Left hindlimb (tissue), 1 donor: ENCODE measurements around the gene C9orf85.

ENCODE experiments used
- DNase-seq: peaks from one replicate; pipeline ENCODE4 v3.0.0-alpha.2; 2018

C9orf85 gene

DNA sequence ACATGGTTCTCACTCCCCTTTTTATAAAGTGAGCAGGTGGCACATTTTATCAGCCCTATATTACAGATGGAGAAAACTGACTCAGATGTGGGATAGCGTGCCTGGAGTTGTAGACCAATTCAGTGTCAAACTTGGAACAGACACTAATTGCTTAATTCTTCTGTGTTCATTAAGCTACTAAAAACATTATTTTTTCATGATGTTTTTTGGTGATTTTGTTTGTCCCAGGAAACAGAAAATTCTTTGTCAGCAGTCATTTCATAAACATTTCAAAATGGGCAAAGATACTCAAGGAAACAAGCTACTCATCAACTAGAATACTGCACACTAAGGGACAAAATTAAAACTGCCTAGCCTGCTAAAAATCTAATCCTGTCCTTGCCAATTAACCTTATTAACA lies 2.6 kb upstream of the C9orf85 start:
- DNase-seq: no peak

DNA sequence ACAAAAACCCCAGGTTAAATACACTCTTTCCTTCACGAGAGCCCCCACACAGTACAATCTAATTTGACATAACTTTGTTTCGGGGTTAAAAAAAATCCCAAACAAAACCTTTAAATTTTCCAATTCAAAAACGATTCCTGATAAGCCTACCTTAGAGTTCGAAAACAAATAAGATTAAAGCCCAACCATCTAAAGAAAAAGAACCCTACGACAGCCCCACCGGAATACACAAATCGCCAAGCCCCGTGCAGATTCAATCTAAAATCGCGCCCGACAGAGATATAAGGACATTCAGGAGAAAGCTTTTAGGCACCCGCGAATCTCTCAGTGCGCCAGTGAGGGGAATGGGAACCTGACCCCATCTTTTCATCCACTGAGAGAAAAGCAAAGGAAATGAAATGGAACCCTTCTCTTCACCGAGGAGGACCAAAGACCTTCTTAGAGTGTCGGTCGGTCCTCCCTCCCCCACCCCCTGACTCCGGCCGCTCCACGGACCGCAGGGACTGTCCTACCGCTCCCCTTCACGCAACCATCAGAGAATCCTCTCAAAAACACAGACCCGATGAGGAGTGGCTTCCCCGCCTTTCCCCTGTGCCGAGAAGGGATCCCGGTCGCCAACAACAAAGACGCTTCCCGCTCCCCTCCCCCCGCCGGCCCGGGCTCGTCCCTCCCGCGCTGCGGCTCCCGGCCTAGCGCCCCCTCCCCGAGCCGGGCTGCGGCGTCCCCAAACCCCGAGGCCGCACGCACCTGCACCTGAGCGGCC lies 1.4 kb upstream of the C9orf85 start:
- DNase-seq: peak; percentile 76

DNA sequence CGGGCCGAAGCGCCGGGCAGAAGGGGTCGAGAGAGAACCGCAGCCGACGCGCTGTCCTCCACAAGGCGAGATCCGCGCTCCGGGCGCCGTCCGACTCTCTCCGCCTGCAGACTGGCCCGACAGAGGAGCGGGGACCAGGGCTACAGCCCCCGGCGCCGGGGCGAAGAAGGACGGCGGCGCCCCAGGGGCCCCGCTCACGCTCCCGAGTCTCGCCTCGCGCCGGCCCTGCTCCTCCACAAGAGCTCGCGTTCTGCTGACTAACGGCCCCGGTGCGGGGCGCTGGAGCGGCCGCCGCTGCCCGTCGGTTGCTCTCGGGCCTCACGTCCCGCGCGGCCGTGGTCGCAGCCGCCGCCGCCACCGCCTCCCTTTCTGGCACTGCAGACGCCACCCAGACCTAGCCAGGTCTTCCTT lies 784 bp upstream of the C9orf85 start:
- no peak for DNase-seq

DNA sequence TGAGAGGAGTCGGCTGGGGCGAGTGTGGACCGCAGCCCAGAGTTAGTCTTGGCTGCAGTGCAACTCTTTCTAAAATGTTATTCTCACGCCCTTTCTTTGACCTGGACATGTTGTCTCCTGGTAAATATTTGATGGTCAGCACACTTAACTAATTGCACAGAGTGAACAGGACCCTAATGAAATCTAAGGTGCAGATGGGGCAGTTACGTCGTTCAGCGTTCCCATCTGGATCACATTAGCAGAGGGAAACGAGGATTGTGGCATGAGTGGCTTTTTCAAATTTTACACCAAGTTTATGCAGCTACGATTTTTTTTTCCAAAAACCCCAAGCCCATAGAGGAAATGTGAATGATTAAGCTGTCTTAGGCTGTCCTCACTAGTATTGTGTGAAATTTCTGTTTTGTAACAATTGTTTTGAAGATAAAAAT lies 483 bp downstream of the C9orf85 start:
- DNase-seq: peak; percentile 72

DNA sequence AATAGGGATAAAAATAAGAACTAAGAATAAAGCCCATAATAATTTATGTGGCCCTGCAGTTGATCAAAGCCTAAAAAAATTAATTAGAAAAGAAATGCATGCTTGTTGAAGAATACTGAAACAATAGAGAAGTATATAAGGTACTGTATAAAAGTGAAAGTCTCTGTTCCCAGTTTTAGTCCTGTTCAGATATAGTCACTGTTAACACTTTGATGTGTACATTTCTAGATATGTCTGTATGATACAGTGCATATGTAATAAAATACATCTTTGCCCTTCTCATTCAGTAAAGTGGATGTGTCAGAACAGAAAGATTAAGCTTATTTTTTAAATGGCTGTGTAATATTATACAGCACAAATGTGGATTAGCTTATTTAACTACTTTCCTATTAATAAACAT lies 4.1 kb downstream of the C9orf85 start:
- DNase-seq: no peak

DNA sequence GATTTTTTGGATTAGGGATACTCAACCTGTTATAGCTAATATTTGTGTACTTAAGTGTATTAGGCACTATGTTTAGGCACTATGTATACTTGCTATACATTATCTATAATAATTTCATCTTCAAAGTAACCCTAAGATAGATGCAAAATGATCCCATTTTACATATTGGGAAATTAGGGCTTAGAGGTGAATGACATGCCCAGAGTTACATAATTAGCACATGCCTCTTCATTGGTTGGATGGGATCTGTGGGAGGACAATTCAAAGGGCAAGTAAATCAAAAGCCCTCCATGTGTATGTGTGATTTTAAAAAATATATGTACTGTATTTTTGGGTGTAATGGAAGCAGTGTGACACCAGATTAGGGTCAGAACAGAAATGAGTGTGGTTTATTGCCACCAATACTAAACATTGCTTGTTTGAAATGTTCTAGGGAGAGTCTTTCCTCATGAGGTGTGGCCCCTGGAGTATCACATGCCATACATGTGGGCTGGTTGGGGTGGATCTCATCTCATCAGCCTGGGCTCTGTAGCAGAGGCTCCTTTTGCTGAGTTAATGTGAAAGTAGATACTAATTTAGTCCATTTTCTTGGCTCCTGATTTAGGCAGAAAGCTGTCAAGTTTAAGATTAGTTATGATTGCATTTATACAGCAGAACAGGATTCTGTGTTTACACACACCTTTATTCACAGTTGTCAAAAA lies 5.5 kb downstream of the C9orf85 start:
- DNase-seq: no peak

DNA sequence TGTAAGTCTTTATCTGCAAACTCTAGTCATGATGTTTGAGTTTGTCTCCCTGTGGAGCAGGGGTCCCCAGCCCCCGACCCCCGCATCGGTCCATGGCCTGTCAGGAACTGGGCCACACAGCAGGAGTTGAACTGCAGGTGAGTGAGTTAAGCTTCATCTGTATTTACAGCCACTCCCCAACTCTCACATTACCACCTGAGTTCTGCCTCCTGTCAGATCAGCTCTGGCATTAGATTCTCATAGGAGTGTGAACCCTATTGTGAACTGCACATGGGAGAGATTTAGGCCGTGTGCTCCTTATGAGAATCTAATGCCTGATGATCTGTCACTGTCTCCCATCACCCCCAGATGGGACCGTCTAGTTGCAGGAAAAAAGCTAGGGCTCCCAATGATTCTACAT lies 7.0 kb downstream of the C9orf85 start:
- DNase-seq: no peak

DNA sequence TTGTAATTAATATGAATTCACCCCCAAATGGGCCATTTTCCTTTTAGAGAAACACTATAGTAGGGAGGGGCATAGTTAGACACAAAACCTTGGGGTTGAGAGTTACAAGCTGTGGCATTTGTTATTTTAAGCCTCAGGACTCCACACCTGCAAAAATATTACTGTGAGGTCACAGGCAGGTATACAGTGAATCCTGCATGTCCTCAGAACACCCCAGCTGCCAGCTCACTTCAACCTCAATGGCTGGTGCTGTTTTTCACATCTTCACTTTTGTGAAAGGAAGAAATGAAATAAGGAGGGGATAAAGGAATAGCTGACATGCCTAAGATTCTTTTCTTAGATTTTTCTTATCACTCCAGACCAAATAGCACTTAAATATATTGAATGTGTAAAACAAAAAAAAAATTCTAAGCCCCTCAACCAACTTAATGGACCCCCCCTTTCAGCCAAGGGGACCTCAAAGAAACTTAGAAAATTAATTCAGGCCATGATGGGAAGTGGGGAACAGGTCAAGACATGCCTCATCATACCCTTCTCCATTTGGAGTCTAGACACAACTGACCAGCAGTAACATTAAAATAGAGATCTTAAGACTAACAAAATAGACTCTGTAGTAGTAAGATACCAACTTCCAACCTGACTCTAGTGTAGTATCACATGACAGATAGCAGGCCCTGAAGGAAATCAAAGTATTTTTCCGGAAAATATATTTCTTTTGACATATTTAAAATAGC lies 9.2 kb downstream of the C9orf85 start:
- no peak for DNase-seq

DNA sequence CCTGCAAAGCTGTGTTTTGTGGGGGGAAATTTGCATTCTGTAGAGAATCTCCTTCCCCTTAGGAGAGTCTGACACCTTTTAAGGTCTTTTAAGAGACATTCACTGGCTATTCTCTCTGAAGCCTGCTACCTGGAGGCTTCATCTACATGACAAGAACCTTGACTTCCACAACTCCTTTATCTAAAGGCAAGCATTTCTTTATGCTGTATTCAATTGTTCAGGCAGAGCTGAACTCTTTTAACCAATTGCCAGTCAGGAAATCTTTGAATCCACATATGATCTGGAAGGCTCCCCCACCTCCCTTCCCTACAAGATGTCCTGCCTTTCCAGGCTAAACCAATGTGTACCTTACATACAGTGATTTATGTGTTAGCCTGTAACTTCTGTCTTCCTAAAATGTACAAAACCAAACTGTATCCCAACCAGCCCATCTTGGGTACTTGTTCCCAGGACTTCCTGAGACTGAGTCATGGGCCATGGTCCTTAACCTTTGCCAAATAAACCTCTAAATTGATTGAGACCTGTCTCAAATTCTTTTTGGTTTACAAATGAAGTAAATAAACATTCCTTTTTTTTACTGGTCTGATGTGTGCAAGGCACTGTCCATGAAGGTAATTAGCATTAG lies 9.9 kb downstream of the C9orf85 start:
- no peak for DNase-seq

DNA sequence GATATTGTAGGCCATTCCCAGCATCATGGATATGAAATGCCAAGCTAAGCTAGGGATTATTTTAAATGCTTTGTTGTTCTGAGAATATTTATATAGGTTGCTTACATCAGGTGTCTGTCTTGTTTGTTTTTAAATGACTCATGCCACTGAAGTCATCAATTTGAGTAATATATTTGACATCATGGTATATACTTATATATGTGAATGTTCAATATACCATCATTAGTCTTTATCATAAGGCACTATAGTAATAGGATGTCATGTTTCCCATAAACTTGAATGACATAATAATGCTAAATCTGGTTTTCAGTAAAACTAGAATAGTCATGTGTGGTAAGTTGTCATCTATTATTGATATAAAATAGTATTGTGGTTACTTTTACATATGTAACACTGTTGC lies 13.1 kb downstream of the C9orf85 start:
- no peak for DNase-seq

DNA sequence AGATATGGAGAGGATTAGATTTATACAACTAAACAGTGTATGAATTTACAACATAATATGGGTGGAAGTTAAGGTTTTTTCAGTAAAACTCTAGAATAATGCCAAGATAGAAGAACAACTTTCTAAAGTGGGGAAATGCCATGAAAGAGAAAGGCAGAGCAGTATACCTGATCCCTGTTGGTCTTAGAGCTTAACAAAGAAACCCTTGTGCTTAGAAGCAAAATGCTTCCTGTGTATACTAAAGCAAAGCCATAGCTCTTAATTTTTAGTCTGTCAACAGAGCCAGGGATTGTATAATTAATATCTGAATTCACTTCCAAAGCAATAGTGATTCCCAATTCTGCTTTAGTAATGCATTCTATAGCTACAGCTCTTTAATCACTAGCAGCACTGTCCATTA lies 14.4 kb downstream of the C9orf85 start:
- no peak for DNase-seq

DNA sequence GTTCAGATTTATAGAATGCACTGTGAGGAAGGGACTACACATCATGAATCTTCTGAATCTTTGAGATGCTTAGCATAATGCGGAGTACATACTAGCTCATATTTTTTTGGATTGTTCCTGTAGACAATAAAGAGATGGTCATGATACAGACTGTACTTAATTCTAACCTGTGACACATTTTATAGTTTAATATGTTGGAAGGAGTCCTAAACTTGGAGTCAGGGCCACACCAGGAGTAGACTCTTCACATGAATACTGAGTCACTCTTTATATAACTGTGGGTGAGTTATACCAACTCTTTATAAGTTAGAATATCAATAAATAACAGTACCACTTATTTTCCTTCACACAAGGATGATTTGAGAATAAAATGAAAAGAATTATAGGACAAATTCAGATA lies 16.9 kb downstream of the C9orf85 start:
- DNase-seq: no peak

DNA sequence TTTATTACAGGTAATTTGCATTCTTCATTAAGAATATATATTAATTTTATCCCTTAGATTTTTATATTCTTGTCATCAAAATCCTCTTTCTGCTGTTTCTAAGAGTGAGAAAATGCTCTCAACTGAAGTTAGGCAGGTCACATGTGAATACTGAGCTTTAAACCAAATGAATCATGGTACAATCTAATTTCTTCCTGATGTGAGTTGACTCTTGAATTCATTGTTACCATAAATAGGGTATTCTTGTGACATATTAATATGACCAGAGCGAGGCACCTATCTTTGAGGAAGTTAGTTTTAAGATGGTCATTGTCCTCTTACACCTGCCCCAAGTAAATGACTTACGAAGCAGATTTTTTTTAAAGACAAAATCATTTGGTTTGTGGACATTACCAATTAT lies 17.4 kb downstream of the C9orf85 start:
- DNase-seq: no peak

DNA sequence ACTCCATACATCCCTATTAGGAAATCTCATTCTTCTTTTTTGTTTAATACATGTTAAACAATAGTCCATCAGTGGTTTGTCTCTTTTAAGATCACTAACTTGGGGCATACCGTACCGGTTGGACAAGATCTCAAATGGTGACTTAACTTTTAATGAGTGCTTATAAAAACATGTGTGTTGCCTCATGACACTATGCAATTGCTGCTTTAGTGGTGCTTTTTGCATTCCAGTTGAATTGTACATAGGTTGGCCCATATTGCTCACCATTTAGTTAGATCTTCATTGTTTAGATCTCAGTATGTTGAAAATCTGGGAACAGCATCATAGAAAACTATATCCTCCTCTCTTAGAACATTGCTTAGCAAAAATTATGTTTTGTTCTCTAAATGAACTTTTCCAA lies 17.8 kb downstream of the C9orf85 start:
- no peak for DNase-seq

DNA sequence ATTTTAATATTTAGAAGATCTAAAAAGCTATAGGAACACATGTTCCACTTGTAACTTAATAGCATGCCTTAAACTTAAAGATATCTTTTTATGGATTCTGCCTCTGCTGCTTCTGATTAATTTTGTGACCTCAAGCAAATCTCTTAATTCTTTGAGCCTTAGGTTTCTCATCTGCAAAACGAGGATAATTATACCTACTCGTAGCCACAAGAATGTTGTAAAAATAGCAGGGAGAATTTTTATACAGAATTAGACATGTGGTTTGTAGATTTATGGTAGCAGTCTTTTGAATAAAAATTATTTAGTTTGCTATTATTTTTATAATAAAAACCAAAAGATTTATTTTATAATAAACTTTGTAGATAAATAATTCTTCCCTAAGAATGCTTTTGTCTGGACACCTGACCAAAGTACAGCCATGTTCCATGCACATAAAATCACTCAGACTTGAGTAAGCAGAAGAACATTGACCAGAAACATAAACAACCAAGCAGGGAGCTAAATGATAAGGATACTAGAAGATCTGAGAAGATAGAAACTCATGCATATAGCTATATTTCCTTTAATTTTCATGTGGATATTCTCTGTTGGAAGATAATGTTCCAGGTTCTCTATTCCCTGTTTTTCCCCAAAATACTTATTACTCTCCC lies 18.5 kb downstream of the C9orf85 start:
- DNase-seq: no peak

DNA sequence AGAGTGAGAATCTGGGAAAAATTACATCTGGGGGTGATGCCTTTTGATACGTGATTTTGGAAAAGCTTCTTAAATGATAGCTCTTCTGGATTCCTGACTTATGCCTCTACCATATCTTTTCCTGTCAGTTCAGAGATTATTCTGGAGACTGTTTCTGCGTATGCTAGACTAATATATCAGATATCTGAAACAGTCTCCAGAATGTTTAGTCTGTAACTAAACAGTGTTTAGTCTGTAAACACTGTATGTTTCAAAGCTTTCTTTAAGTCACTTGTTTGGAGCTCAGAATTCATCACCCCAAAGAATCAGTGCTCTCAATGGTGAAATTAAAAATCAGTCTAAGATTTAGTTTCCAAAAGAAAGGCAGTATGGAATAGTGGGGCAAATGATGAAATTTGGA lies 19.7 kb downstream of the C9orf85 start:
- DNase-seq: no peak

DNA sequence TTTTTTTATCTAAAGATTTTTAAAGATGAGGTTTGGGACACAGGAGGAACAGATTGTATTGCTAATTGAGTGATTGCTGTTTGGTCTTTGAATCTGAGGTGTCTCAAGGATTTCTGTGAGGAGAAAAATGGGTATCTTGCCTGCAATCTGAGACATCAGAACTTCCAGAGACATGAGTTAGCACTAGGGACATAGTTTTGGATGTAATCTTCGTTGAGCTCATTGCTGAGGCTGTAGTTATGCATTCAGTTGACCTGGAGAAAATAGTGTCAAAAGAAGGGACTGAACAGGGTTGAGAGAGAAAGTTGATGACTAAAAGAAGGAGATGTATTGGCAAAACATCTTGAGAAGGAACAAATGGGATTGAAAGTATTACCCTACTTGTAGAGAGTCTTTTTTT lies 24.6 kb downstream of the C9orf85 start:
- DNase-seq: no peak

DNA sequence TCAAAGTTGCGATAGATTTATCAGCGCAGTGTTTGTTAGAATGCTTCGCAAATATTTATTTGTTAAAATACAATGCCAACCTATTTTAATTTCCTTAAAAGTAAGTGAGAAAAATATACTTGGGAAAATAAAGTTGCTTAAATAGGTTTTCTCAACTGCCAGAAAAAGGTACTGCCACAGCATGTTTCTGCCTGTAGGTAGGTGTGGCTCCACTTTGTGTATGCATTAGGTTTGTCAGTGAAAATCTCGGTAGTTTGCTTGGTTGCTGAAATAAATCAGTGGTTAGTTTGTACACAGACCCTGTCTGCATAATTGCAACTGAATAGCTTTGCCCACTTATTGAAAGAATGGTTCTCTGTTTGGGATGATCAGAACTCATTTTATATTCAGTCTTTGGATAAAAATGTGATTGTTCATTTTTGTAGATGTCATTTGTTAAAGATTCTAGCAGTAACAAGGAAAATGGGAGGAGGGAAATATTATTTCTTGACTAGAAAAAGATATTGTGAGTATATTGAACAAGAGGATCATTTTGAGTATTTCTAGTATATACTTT lies 25.7 kb downstream of the C9orf85 start:
- DNase-seq: no peak

DNA sequence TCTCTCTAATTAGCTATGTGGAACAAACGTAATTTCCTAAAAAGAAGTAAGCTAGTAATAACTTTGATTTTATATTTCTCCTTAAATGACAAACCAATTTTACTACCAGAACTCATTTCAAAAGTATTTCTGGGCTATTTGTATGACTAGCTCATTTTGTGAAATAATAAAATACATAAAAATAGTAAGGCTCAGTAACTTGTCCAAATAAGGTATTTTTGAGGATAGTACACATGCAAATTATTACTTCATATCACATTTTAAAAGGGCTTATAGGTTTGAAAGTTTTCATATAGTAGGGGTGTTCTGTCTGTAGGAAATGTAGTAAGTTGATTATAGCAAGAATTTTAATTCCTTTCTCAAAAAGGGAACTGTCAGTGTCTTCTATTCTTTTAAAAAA lies 26.5 kb downstream of the C9orf85 start:
- no peak for DNase-seq

DNA sequence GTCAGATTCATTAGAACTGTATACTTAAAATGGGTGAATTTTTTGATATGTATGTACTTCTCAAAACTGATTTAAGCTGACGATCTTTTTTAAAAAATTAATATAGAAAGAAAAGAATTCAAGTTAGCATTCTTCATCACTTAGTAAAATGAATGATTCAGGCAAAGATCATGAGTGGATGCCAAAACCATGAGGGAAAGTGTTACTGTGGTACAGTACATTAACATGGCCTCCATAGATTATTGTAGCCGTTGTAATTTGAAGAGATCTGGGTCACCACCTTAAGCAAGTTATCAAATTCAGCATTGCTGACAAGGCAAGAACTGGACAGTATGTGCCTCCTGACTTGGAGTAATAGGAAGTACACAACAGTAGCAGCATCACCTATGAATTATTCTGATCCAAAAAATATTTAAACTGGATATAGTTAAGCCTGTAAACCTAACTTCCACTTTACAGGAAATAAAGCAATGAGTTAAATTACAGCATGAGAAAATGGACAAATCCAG lies 29.7 kb downstream of the C9orf85 start:
- no peak for DNase-seq

DNA sequence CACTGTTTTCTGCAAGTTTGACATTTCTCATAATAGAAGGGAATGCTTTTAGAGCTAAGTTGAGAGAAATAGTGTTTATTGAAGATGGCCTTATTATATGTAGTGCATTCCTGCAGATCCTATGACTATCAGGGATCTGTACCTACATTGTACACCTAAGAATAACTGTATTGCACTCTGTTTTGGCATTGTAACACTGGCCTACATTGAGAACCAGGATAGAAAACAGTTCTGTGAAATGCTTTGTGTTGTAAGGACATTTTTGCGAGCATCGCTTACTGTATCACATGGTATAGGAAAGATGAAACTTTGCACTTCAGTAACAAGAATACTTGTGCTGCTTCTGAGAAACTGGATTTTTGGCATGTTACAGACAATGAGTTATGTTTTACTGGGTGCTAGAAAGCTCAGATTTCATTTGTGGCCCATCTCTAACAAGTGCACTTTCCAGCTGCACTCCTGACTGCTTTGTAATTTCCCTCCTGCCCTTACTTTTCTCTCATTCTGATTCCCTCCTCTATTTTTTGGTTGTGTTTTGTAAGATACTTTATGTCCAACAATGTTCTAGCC lies 30.6 kb downstream of the C9orf85 start:
- no peak for DNase-seq

DNA sequence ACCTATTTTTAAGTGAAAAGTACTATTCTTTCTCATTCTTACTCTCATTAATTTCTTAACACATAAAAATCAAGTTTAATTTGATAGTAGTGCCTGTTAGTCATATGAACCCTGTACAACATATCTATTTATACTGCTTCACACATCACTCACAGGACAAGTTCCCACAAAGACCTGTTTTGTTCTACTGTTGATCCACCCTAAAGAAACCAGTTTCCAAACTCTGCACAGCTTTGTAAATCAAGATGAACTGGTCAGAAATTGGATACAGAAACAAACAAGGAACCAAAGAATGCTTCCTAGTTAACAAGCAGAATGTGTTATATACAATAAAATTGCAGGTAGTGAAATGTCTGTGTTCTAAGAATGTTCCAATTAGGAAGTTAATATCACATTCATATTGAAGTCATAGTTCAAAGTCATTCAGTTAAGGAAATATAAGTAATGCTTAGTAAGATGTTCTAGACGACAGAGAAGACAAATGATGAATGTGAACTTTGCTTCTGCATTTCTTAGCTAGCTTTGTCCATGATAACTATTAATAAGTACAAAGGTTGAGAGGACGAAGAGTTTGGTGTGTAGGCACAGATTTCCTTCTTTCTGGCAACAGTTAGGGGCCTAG lies 33.4 kb downstream of the C9orf85 start:
- no peak for DNase-seq
